ENCODE results near the gene MATN4. TPM values are rescaled to one million over a fixed set of nuclear protein-coding genes. Genes with fewer than 3 reads are reported as not detected.

MATN4 gene
- total RNA-seq, 1 donor from 2014 or later: not detected

GRCh38 chr20:45336530-45337366 lies 28.6 kb upstream of the MATN4 start:
- intact Hi-C loops (cut with DNase I): no loop called here
- H3K4me3 ChIP-seq: no peak overlapping the region
- DNase-seq (ENCODE audit: extremely low spot score in 2 of 2): no peak

GRCh38 chr20:45330476-45330875 lies 22.4 kb upstream of the MATN4 start:
- DNase-seq (ENCODE audit: extremely low spot score in 2 of 2): no peak
- H3K27me3 ChIP-seq: no peaks in the 10 kb centered on the region
- no peak overlapping the region for H3K27ac ChIP-seq
- no peak for TF ChIP-seq POLR2AphosphoS5 (IDR thresholded peaks at IDR 0.05; ENCODE audit: insufficient read depth in 1 of 2, low read depth in 1 of 2)
- no peak for TF ChIP-seq POLR2A (IDR thresholded peaks at IDR 0.05)
- H3K4me3 ChIP-seq: no peak overlapping the region
- intact Hi-C loops (cut with DNase I): no loop called here
- peaks cover under 1% of the 10 kb centered on the region for H3K4me1 ChIP-seq
- H3K9me3 ChIP-seq: no peaks in the 10 kb centered on the region
- H3K36me3 ChIP-seq: peaks cover 3 to 71% of the 10 kb centered on the region in 2 donors

More at GRCh38 chr20:45336530-45337366, 28.6 kb upstream of the MATN4 start:
- Histone ChIP-seq H3K36me3 (peaks cover 0 to 25% of the 10 kb centered on the region in 2 donors), H3K27ac (peak overlapping the region; percentile 81), H3K9me3 (no peaks in the 10 kb centered on the region), H3K27me3 (no peaks in the 10 kb centered on the region), H3K4me1 (peaks cover 52% of the 10 kb centered on the region)
- no peak for TF ChIP-seq POLR2A (IDR thresholded peaks at IDR 0.05)
- peak; percentile 52 to 74 for TF ChIP-seq POLR2AphosphoS5 (IDR thresholded peaks at IDR 0.05; ENCODE audit: insufficient read depth in 1 of 2, low read depth in 1 of 2)
- TF ChIP-seq CTCF (IDR thresholded peaks at IDR 0.05): no peak

DNA sequence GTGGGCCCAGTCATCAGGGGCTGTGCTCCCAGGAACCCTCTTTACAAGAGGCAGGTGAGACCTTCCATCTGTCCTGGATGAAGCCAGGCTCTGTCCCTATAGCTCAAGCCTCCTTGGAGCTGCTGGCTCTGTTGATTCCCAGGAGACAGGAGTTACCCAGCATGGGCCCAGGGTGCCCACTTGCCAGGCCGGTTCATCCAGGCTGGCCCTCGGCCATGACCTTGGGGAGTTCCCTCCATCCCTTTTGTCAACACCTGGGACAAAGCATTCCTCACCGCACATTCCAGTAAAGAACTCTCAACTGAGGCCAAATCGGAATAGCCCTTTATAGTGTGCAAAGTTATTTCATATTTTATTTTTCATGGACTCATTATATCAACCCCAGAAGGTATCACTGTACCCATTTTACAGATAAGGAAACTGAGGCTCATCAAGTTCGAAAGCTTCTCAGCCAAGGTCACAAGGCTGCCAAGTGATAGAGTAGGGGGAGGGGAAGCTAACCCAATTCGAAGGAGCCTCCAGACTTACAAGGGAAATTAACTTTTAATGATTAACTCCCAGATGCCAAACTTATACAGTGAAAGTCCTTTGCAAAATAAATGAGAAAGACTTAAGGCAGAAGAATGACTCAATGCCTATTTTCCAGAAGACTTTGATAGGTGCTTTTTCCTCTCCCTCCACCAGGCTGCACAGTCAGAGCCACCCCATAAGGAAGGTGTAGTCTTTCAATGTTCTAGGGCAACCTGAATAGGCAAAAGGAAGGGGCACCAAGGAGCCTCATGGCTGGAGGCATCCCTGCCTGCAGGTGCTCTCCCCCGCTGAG lies 21.6 kb upstream of the MATN4 start:
- intact Hi-C loops (cut with DNase I): no loop called here
- Histone ChIP-seq H3K9me3 (no peaks in the 10 kb centered on the region), H3K4me3 (no peak overlapping the region), H3K36me3 (peaks cover 3 to 63% of the 10 kb centered on the region in 2 donors), H3K4me1 (no peaks in the 10 kb centered on the region), H3K27me3 (no peaks in the 10 kb centered on the region), H3K27ac (no peak overlapping the region)
- DNase-seq (ENCODE audit: extremely low spot score in 2 of 2): no peak
- no peak for TF ChIP-seq POLR2A (IDR thresholded peaks at IDR 0.05)
- no peak for TF ChIP-seq CTCF (IDR thresholded peaks at IDR 0.05)
- TF ChIP-seq POLR2AphosphoS5 (IDR thresholded peaks at IDR 0.05; ENCODE audit: insufficient read depth in 1 of 2, low read depth in 1 of 2): no peak

GRCh38 chr20:45328451-45328850 lies 20.4 kb upstream of the MATN4 start:
- no peaks in the 10 kb centered on the region for H3K27me3 ChIP-seq
- H3K27ac ChIP-seq: no peak overlapping the region
- H3K4me3 ChIP-seq: no peak overlapping the region
- TF ChIP-seq CTCF (IDR thresholded peaks at IDR 0.05) (no peak), POLR2A (IDR thresholded peaks at IDR 0.05) (no peak), POLR2AphosphoS5 (IDR thresholded peaks at IDR 0.05; ENCODE audit: insufficient read depth in 1 of 2, low read depth in 1 of 2) (no peak)
- intact Hi-C loops (cut with DNase I): no loop called here
- DNase-seq (ENCODE audit: extremely low spot score in 2 of 2): no peak
- no peaks in the 10 kb centered on the region for H3K9me3 ChIP-seq
- H3K4me1 ChIP-seq: no peaks in the 10 kb centered on the region
- H3K36me3 ChIP-seq: peaks cover 3 to 62% of the 10 kb centered on the region in 2 donors

DNA sequence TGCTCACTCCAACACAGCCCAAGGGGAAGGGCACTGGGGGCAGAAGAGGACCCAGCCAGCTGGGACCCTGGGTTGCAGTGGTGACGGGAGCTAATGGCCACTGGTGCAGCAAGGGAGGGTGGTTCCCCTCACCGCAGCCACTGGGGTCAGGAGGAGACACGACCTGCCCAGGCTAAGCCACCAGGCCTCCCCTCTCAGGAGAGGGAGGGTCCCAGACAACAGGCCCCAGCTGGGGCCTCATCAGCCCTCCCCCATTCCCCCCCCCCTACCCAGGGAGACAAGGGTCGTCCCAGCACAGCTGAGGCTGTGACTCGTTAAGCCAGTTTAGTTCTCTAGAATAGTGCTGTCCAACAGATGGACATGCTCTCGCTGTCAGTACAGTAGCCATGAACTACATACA lies 17.3 kb upstream of the MATN4 start:
- DNase-seq (ENCODE audit: extremely low spot score in 2 of 2): no peak
- no peak overlapping the region for H3K27ac ChIP-seq
- no peak overlapping the region for H3K4me3 ChIP-seq
- H3K9me3 ChIP-seq: no peaks in the 10 kb centered on the region
- no peaks in the 10 kb centered on the region for H3K27me3 ChIP-seq
- intact Hi-C loops (cut with DNase I): no loop called here
- H3K4me1 ChIP-seq: no peaks in the 10 kb centered on the region
- peaks cover 3 to 35% of the 10 kb centered on the region in 2 donors for H3K36me3 ChIP-seq
- TF ChIP-seq POLR2AphosphoS5 (IDR thresholded peaks at IDR 0.05; ENCODE audit: insufficient read depth in 1 of 2, low read depth in 1 of 2): no peak
- TF ChIP-seq CTCF (IDR thresholded peaks at IDR 0.05): no peak
- TF ChIP-seq POLR2A (IDR thresholded peaks at IDR 0.05): no peak

Data from vagina (tissue), 2 donors.